G401 (cell line): Measurements from ENCODE around the gene JKAMP. TPM values are rescaled to one million over a fixed set of nuclear protein-coding genes. Genes with fewer than 3 reads are reported as not detected.
A peak's percentile ranks its signal among the peaks of the same experiment; 100 is the strongest.

Experiments used
- DNase-seq: peaks from one replicate; pipeline ENCODE4 v3.0.0-alpha.2; 2015; ENCODE audit warnings: low spot score
- in situ Hi-C: cut with HindIII; loops from 2 replicates; pipeline ENCODE4 v1.10.0; 2016; ENCODE audit warnings: low sequenced_read_pairs, mixed read lengths
- total RNA-seq: library from RNA; depleted of rRNA; stranded (reverse); fragments of >200 nt; shearing (Covaris generic); gene quantifications from 2 replicates; pipeline ENCODE4 v1.2.3, GENCODE V29; 2014

Gene JKAMP
- total RNA-seq, 1 experiment from 2014 or later = 89.4 TPM

DNA sequence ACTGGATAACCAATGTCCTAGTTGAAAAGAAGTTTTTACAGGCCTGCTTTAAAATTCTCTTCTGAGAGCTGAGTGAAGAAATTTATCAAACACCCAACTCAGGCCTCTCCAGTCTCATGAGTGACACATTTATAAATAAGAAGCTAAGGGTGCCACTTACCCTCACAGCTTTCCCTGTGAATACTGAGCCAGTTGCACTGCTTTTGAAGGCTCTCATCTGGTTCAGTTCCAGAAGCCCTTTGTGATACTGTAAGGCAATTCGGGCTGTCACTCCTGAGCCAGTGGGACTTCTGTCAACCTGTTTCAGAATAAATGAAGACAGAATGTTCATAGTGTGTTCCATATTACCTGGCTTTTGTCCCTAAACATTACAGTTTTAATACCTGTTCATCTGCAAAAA lies 8.6 kb upstream of the JKAMP start:
- peak; percentile 32 for DNase-seq
- in situ Hi-C loops = no loop called here

DNA sequence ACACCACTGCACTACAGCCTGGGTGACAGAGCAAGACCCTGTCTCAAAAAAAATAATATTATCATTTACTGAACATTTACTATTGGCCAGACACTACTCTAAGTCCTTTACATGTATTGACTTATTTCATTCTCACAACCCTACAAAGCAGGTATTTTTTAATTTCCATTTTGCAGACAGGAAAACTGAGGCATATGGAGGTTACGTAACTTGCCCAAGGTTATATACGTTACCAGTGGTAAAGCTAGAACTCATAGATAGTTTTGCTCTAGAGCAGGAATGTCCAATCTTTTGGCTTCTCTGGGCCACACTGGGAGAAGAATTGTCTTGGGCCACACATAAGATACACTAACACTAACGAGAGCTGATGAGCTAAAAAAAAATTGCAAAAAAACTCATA lies 5.8 kb upstream of the JKAMP start:
- in situ Hi-C loops = no loop called here
- DNase-seq = no peak

DNA sequence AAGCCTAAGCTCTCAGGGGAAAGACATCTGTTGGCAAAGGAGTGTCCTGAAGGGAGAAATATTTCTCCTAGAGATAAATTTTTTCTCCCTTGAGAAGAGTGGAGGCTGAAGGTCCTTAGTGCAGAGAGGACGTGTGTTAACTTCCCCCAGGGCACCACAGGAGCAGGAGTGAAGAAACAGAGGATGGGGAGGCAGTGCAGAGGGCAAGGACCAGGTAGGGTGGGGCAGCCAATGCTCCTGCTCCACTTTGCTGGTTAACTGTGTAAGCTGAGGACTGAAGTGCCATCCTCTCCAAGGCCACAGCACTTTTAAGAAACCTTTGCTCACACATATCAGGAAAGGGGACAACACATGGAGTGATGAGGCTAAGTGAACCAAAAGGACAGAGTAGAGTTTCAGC lies 4.2 kb upstream of the JKAMP start:
- in situ Hi-C loops = no loop called here
- no peak for DNase-seq

- no peak for DNase-seq
- in situ Hi-C loops = no loop called here
These were observed 2.9 kb upstream of the JKAMP start for GRCh38 chr14:59481407-59481806.

- DNase-seq = no peak
- in situ Hi-C loops = no loop called here
These were observed 2.3 kb upstream of the JKAMP start for GRCh38 chr14:59481871-59482540.

- in situ Hi-C loops = no loop called here
- peak; percentile 61 for DNase-seq
These were observed 1.6 kb upstream of the JKAMP start for GRCh38 chr14:59482541-59483331.

DNA sequence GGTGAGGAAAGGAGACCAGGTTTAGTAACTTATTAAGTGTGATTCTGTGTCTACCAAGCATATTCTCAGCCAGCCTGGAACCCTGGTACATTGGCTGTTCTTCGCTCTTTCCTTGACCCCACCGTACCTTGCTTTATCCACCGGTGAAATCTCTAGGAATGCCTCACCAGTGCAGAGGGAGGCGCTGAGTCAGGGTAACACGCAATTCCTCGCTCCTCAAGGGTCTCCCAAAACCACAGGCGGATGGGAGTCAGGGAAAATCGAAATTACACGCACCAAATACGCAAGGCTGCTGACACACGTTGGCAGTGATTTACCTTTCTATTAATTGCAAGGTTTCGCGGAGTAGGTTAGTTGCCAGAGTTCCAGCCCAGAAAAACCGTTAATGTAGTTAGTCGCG lies 954 bp upstream of the JKAMP start:
- peak; percentile 45 for DNase-seq
- in situ Hi-C loops = no loop called here

DNA sequence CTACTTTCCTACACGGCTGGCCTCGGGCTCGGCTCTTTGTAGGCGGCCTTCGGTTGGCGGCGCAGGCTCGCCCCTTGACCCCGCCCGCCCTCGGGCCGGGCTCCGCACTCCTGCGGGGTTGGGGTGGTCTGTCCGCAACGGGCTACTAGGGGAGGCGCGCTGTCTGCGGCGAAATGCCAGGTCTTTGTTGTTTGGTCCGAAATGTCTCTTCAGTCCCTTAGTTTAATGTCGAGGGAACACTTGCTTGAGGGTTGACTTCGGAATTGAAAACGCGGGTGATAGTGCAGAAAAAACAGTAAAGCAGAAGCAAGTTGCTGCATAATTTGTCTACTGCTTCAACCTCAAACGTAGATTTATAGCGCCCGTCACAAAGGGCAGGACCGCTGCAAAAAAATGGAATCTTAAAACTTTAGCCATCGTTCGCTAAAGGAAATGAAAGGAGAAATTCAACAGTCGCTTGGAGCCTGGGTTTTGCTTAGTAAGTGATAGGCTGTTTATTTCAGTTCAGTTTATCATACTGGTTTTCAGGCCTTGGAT lies 390 bp downstream of the JKAMP start:
- in situ Hi-C loops = no loop called here
- no peak for DNase-seq

GRCh38 chr14:59490756-59491155 lies 6.4 kb downstream of the JKAMP start:
- DNase-seq = no peak
- in situ Hi-C loops = no loop called here

DNA sequence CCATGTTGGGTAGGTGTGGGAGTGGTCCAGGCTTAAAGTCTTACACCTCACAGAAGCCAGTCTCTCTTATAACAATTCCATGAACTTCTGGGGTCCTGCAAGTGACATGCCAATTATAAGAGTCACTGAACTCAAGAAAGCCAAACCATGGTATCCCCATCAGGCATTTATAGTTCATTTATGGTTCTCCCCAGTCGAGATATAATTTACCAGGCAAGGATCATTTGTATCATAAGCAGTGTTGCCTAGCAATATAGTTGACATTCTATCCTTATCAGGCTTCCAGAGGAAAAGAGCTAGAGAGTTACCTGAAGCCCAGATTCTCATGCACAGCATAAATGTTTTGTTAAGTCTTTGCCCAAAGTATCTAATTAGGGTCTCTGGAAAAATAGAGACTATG lies 8.1 kb downstream of the JKAMP start:
- DNase-seq = no peak
- in situ Hi-C loops = no loop called here

DNA sequence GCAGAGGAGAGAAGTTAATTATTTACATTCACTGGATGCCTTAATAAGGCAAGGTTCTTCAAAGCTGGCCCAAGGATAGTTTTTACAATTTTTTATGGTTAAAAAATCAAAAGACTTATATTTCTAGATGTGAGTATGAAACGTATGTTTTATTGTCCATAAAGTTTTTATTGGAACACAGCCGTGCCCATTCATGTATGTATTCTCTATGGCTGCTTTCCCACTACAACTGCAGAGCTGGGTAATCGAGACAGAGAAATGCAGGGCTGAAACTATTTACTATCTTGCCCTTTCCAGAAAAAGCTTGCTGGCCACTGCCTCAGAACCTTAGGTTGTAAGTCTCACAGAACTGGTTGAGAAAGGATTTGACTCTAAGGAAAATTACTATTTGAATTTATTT lies 16.4 kb downstream of the JKAMP start:
- in situ Hi-C loops = no loop called here

GRCh38 chr14:59503256-59503655 lies 18.9 kb downstream of the JKAMP start:
- DNase-seq = no peak
- in situ Hi-C loops = no loop called here

More for the DNA sequence above, 16.4 kb downstream of the JKAMP start:
- no peak for DNase-seq

DNA sequence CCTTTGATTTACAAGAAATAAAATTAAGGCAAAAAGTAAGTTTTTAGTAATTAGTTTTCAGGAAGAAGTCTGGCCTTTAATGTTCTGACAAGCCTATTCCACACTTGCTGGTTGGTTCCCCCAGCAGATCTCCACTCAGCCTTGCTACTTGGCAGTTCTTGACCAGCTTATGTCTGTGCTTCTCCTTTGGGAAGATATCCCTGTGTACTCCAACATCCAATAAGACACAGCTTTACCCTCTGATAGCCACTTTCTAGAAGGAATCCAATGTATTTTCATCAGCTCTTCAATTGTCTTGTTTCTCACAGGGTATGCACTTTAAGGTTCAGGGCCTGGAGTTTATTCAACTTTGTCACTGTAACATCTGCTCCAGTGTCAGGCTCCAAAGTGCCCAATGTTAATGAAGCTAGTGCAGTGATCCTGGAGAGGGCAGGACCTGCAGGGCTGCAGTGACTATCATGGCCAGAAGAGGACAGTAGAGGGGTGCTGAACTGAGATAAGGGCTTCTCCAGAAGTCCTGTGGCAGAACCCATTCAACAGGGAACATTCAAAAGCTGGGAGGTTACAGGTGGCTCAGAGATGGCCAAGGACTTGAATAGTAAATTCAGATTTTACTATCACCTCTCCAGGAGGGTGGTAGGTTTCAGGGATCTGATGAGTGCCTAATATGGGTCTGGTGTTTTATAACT lies 22.9 kb downstream of the JKAMP start:
- in situ Hi-C loops = no loop called here
- DNase-seq = peak; percentile 79

GRCh38 chr14:59507752-59508103 lies 23.4 kb downstream of the JKAMP start:
- in situ Hi-C loops = no loop called here
- no peak for DNase-seq

DNA sequence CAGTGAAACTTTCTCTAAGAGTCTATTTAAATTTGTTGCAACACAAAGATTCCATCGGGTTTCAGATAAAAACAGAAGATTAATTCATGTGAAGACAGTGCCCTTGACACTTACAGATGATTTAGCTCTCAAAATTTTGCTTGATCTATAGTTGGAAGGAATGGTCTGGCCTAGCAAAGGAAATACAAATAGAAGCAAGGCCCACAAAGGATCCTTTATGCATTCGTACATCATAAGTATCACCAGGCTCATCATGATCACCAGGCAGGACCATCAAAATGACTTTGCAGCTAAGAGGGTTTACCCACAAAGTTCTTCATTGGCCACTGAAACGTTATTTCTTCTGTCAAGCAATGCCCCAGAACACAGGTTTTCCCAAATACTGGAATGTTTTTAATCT lies 24.8 kb downstream of the JKAMP start:
- in situ Hi-C loops = no loop called here

DNA sequence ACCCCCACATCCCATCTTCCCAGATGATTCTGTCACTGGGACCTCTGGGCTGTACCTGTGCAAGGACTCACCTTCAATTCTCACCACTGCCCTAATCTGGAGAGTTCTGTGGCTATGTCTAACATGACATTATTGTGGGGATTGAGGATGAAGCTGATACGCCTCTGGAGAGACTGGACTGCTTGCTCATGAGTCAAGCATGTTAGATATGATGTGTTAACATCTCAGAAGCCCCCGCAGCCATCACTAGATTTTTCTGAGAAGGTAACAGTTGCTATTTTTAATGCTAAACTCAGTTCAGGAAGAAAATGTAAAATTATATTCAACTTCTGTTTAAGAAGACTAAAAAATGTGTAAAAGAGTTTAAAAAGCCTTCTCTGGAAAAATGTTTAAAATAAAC lies 25.7 kb downstream of the JKAMP start:
- in situ Hi-C loops = no loop called here
- DNase-seq = no peak

More for the DNA sequence above, 24.8 kb downstream of the JKAMP start:
- no peak for DNase-seq

DNA sequence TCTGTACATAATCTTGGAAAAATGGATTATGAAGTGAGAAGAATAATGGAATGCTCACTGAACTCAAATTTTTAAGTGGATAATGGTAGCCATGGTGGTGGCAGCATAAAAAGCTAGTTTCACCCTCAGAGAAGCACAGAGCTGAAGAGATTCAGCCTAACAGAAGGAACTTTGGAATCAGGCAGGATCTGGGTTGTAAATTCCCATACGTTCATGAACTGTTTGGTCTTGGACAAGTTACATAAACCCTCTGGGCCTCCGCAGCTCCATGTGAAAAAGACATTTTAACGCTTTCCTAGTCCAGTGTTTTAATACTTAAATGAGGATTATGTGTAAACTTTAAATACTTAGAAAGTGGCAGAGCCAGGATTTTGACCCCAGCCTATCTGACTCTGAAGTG lies 26.6 kb downstream of the JKAMP start:
- no peak for DNase-seq
- in situ Hi-C loops = no loop called here

- DNase-seq = peak; percentile 69
- in situ Hi-C loops = no loop called here
These were observed 27.7 kb downstream of the JKAMP start for GRCh38 chr14:59511916-59512575.

DNA sequence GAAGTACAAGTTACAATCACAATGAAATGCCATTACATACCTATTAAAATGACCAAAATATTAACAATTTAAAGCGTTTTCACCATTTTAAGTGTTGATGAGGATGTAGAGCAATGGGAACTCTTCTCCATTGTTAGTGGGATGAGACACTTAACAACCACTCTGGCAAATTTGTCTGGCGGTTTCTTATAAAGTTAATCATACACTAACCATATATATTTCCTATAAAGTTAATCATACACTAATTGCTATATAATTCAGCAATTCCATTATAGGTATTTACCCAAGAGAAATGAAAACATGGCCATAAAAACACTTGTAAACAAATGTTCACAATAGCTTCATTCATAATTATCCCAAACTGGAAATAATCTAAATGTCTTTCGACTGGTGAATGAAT lies 35.9 kb downstream of the JKAMP start:
- in situ Hi-C loops = no loop called here

DNA sequence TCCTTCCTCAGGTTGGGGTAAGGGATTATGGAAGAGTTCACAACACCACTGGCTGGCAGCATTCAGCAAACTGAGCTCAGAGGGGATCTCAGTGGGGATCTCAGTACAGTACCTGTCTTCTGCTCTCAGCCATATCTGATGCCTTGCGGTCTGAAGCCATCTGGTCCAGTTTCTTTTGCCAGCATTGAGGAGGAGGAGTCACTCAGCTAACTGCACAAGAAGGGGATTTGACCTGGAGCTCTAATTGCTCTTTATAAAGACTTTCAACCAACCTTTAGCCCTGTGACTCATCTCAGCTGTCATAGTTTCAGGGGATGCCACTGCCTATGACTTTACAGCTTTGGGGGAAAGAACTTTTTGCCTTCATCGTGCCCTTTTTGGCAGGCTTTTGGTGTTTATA lies 44.9 kb downstream of the JKAMP start:
- DNase-seq = peak; percentile 92
- in situ Hi-C loops = no loop called here

More for the DNA sequence above, 35.9 kb downstream of the JKAMP start:
- no peak for DNase-seq
